OCI-LY3 (cell line): Measurements from ENCODE around the gene LCE3B.

Source experiments
- CTCF ChIP-seq: fragments of 200-600, 300-600 bp; sonication (generic); IDR thresholded peaks from 2 replicates; pipeline ENCODE4 v1.5.1; 2014; ENCODE audit warnings: antibody characterized with exemption, low read length, low read depth
- EZH2phosphoT487 ChIP-seq: fragments of 200-600 bp; shearing (Covaris generic); IDR thresholded peaks from 2 replicates; pipeline ENCODE4 v1.6.1; 2018; ENCODE audit warnings: antibody characterized with exemption, mixed run types, low read depth

DNA sequence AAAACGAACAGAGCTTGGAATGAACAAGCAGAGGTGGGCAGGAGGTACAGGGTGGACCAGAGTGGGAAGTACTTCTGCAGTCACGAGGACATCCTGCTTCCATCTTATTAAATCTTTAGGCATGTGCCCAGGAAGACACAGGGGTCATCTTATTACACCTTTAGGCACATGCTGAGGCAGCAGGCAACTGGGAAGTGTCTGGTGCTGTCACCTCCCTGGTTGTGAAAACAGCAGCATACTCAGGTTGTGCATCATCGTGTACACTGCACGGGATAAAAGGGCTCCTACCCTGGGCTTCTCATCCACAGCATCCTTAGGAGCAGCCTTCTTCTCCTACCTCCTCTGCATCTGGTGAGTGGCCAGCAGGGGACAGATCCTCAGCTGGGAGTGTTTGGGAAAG lies 13.7 kb upstream of the LCE3B start, which contains the start of gene LCE3C:
- TF ChIP-seq CTCF = no peak
- TF ChIP-seq EZH2phosphoT487 = no peak
